Right renal pelvis (tissue), 4 donors: ENCODE results near the gene PGK1. TPM values are rescaled to one million over a fixed set of nuclear protein-coding genes. Genes with fewer than 3 reads are reported as not detected.
A peak's percentile ranks its signal among the peaks of the same experiment; 100 is the strongest.
"Not testable (repeated sequence)": the region's sequence is repeated elsewhere in the genome, so short reads cannot be mapped to it uniquely, and the experiment has no call there.

Experiments
- DNase-seq, 4 donors: peaks; one replicate each; pipeline ENCODE4 v3.0.0-alpha.2; 2013; ENCODE audit warnings: low read depth in 4 of 4, low spot score in 3 of 4, missing footprints in 1 of 4
- polyA plus RNA-seq, 4 donors: library from polyadenylated mRNA; unstranded; fragments of 120-200 nt; gene quantifications; one replicate each; pipeline ENCODE4 v1.2.1, GENCODE V29; 2013; ENCODE audit not compliant: insufficient read length in 4 of 4

PGK1 gene
- polyA plus RNA-seq: 100 to 1,000 TPM; 370 to 410 (median 391) TPM

DNA sequence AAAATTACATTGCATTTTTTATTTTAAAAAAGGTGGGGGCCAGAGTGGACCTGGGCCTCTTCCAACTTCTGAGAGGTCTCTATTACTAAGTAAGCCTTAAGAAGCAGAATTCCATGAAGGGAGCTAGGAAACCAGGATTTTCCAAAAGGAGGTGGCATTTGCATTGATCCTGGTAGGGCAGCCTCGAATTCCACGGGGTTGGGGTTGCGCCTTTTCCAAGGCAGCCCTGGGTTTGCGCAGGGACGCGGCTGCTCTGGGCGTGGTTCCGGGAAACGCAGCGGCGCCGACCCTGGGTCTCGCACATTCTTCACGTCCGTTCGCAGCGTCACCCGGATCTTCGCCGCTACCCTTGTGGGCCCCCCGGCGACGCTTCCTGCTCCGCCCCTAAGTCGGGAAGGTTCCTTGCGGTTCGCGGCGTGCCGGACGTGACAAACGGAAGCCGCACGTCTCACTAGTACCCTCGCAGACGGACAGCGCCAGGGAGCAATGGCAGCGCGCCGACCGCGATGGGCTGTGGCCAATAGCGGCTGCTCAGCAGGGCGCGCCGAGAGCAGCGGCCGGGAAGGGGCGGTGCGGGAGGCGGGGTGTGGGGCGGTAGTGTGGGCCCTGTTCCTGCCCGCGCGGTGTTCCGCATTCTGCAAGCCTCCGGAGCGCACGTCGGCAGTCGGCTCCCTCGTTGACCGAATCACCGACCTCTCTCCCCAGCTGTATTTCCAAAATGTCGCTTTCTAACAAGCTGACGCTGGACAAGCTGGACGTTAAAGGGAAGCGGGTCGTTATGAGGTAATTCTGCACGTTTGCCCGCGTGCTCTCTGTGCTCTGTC is at the start of gene PGK1:
Gene PGK1, plus strand, starts transcription at position 626 of the 824 bp plus-strand sequence. Its CDS starts 93 bp downstream, at position 719.
- DNase-seq: peak; percentile 73 to 86 (median 82)

DNA sequence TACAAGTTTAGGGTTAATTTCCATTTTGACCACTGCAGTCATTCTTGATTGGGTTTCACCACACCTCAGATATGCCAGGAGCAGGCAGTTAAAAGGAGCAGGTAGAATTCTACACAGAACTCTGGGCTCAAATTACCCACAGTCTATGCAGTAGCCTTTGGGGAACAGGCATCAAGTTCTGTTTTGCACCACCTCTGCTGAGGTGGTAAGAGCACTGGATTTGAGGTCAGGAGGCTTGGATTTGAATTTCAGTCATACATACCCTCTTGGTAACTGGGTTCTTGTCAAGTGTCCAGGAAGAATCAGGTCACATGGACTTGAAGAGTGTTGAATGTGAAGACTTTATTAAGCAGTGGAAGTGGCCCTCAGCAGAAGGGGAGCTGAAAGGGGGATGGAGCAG is 40.4 kb upstream of the PGK1 start:
- DNase-seq: no peak

- DNase-seq: no peak
Observed at GRCh38 chrX:78064152-78064551, 39.9 kb upstream of the PGK1 start.

DNA sequence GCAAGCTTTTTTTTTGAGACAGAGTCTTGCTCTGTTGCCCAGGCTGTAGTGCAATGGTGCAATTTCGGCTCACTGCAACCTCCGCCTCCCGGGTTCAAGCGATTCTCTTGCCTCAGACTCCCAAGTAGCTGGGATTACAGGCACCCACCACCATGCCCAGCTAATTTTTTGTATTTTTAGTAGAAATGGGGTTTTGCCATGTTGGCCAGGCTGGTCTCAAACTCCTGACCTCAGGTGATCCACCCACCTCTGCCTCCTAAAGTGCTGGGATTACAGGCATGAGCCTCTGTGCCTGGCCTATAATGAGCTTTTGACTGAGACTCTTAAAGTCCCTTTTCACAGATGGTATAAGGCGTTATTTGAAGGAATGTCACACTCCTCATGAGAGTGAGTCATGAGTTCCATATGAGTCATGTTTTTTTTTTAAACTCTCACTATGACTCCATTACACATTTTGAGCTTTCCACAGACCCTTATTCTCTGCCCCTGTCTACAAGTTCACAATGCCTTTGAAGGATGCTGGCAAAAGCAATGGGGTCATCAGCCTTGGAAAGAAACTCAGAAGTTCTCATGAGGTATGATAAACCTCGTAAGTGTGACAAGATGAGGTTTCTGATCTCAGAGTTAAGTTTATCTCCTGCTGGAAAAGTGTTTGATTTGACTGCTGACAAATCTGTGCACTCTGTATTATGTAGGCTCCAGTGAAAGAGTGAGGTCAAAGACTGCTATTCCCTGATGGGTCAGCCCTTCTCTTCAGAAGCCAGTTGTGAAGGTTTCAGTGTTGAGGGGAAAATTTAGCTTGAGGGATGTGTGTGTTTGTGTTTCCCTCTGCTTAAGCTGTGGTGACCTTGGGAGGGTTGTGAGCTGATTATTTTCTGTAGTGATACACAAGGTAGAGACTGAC is 39.1 kb upstream of the PGK1 start:
- not testable (repeated sequence) for DNase-seq

GRCh38 chrX:78066110-78066509 is 37.9 kb upstream of the PGK1 start:
- no peak for DNase-seq

DNA sequence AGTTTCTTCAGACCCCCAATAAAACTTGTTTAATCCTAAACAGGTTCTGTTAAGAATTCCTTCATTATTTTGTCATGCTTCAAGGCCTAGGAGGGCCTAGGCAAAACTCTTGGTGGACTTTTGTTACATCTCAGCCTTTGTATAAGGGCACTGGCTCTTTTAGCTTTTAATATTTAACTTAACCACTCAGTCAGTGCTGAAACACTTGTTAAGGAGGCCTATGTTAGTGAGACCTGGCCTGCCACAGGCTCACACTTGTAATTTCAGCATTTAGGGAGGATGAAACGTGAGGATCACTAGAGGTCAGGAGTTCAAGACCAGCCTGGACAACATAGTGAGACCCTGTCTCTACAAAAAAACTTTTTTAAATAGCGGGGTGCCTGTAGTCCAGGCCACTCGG is 32.7 kb upstream of the PGK1 start:
- no peak for DNase-seq

- not testable (repeated sequence) for DNase-seq
Observed at GRCh38 chrX:78073147-78074077, 30.6 kb upstream of the PGK1 start.

- DNase-seq: no peak
Observed at GRCh38 chrX:78074088-78074487, 30.0 kb upstream of the PGK1 start.

GRCh38 chrX:78075787-78076389 is 28.2 kb upstream of the PGK1 start:
- DNase-seq: no peak

GRCh38 chrX:78081413-78081812 is 22.6 kb upstream of the PGK1 start:
- not testable (repeated sequence) for DNase-seq

GRCh38 chrX:78092296-78092695 is 11.8 kb upstream of the PGK1 start:
- DNase-seq: no peak

DNA sequence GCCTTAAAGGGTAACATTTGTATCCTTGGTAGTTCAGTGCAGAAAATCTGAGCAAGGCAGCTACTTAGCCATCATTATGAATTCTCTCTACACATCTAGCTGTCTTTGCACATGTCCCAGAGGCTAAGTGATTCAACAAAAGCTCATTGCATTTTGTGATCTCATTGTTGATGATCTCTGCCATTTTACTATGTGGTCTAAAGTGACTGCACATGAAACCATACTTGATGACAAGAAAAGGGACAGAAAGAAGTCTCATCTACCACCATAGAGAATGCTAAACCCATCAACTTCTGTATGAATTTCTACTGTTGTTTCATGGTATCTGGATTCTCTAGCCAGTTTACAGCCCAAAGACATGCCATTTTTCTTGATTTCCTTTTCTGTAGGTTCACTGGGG is 5.9 kb upstream of the PGK1 start:
- DNase-seq: no peak

GRCh38 chrX:78102091-78102490 is 2.0 kb upstream of the PGK1 start:
- no peak for DNase-seq

DNA sequence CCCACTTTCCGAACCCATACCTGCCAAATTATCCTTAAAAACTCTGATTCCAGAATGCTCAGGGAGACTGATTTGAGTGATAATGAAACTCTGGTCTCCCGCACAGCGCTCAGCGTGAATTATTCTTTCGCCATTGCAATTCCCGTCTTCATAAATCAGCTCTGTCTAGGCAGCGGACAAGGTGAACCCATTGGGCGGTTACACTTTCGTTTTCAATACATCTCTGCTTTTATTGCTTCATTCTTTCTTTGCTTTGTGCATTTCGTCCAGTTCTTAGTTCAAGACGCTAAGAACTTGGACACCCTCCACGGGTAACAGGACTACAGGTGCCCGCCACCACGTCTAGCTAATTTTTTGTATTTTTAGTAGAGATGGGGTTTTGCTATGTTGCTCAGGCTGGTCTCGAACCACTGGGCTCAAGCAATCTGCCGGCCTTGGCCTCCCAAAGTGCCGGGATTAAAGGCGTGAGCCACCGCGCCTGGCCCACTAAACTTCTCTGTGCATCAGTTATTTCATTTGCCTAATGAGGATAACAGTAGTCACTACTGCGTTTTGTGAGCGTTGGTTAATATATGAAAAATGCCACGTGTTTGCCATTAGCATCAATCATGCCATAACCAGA is 936 bp upstream of the PGK1 start:
- no peak for DNase-seq

DNA sequence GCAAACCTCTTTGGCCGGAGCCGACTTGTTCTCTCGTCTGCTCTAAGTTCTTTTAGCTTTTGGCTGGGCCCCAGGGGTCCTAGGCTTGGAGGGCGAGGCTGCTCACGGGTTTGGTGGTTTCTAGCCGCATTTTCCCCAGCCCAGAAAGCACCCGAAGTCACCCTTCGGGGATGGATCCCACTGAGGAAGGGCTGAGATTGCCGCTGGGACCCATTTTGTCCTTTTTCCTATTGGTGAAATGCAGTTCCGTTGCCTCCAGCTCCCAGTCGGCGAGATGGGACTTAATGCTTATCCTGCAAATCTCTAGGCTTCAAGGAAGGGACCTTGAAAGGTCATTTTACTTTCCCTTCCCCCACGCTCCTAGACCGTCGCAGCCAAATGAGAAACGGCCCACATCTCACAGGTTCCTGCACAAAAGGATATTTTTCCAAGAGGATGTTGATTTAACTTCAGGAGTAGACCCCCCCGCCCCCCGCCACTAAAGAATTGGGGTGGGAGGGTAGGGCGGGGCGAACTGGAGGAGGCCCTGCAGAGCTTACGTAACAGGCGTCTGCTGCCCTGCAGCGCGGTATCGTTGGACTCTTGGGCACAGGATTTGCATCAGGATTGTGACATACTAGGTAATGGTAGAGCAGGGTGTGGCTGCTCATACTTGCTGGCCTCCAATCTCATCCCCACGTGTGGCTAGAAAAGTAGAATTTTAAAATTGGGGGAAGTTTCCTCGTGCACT is 564 bp downstream of the PGK1 start:
- DNase-seq: peak in 1 of 4 donors; percentile 10

- DNase-seq: no peak
Observed at GRCh38 chrX:78105944-78106650, 2.0 kb downstream of the PGK1 start.

DNA sequence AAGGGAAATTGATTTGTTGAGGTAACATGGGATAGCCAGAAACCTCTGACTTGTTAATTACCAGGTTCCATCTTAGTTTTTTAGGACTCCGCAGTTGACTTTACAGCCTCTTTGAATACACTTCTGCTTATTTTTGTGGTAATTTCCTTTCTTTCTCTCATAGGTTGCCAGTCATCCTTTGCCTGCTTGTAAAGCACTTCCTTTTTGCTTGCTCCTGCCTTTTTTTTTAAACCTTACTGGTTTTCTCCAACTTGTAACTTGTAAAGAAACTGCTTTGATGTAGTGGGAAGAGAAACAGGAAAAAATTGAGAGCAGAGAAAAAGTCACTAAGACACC is 2.6 kb downstream of the PGK1 start:
- DNase-seq: no peak

GRCh38 chrX:78109458-78109857 is 5.4 kb downstream of the PGK1 start:
- no peak for DNase-seq
